H1 (cell line): Measurements from ENCODE around the gene ADSS2. TPM values are rescaled to one million over a fixed set of nuclear protein-coding genes. Genes with fewer than 3 reads are reported as not detected.

Experiments
- CTCF ChIA-PET: fragments of 300-600 bp; sonication (Branson Sonifier 250); formaldehyde crosslinking; loops from one replicate; lab custom pipeline; 2021; ENCODE audit not compliant: partially characterized antibody; lab: Charles Lee
- POLR2A ChIA-PET: fragments of 300-600 bp; sonication (Branson Sonifier 250); formaldehyde crosslinking; loops from one replicate; lab custom pipeline; 2021; ENCODE audit warnings: inconsistent platforms; ENCODE audit not compliant: partially characterized antibody; lab: Charles Lee
- DNase-seq, 2 experiments: peaks; one replicate each; pipeline versions ENCODE4 v3.0.0 to v3.0.0-alpha.2; 2010 to 2022; ENCODE audit warnings: low spot score in 2 of 2, low read depth in 1 of 2, mixed read lengths in 1 of 2
- FAIRE-seq: peaks from 2 replicates; lab custom pipeline; 2011; peaks lifted over from hg19 to GRCh38; lab: Jason Lieb, UNC
- H2AFZ ChIP-seq: 2 replicates; pipeline ENCODE4 v1.8.1; 2012; ENCODE audit warnings: low read length, inconsistent platforms
- H2AK5ac ChIP-seq: 2 replicates; pipeline ENCODE4 v1.6.1; 2013; ENCODE audit warnings: low read depth, low read length
- H2BK120ac ChIP-seq: replicated peaks from 2 replicates; pipeline ENCODE3; 2013; ENCODE audit warnings: low read depth, low read length, inconsistent platforms
- H2BK12ac ChIP-seq: 2 replicates; pipeline ENCODE4 v1.6.1; 2013; ENCODE audit warnings: low read depth, low read length
- H2BK15ac ChIP-seq: 2 replicates; pipeline ENCODE4 v1.6.1; 2013; ENCODE audit warnings: low read length
- H2BK20ac ChIP-seq: 2 replicates; pipeline ENCODE4 v1.6.1; 2013; ENCODE audit warnings: low read length
- H2BK5ac ChIP-seq: 2 replicates; pipeline ENCODE4 v1.6.1; 2013; ENCODE audit warnings: low read depth, low read length
- H3K14ac ChIP-seq: 2 replicates; pipeline ENCODE4 v1.6.1; 2013; ENCODE audit warnings: inconsistent platforms; ENCODE audit not compliant: insufficient read length
- H3K18ac ChIP-seq: 2 replicates; pipeline ENCODE4 v1.6.1; 2013; ENCODE audit warnings: low read length; ENCODE audit errors: extremely low read depth
- H3K23ac ChIP-seq: 2 replicates; pipeline ENCODE4 v1.6.1; 2013; ENCODE audit warnings: inconsistent platforms; ENCODE audit not compliant: insufficient read length
- H3K23me2 ChIP-seq: 2 replicates; pipeline ENCODE4 v1.6.1; 2013; ENCODE audit warnings: low read depth, low read length
- H3K27ac ChIP-seq: 2 replicates; pipeline ENCODE4 v1.6.1; 2011; ENCODE audit warnings: low read depth, low read length, inconsistent platforms
- H3K27me3 ChIP-seq, 4 experiments: replicated peaks in 1 of 4; 1 replicate in 1 of 4; 2 replicates in 3 of 4; pipeline versions ENCODE4 v1.6.1 to v1.8.1; 2011 to 2013; ENCODE audit warnings: low read length in 3 of 4, mild to moderate bottlenecking in 3 of 4, inconsistent platforms in 2 of 4, mixed read lengths in 2 of 4, moderate library complexity in 1 of 4; ENCODE audit not compliant: control insufficient read depth in 3 of 4, insufficient read depth in 3 of 4; ENCODE audit errors: extremely low read depth in 1 of 4
- H3K36me3 ChIP-seq, 4 experiments: 2 replicates each; pipeline versions ENCODE4 v1.6.1 to v1.8.1; 2011 to 2013; ENCODE audit warnings: mild to moderate bottlenecking in 4 of 4, low read length in 3 of 4, moderate library complexity in 2 of 4, control low read depth in 1 of 4, inconsistent platforms in 1 of 4; ENCODE audit not compliant: insufficient read depth in 4 of 4, control insufficient read depth in 2 of 4
- H3K4ac ChIP-seq: replicated peaks from 2 replicates; pipeline ENCODE3; 2013; ENCODE audit warnings: low read length, low read depth, mixed read lengths, inconsistent platforms; ENCODE audit not compliant: insufficient read length
- H3K4me1 ChIP-seq, 4 experiments: replicated peaks in 1 of 4; 1 replicate in 1 of 4; 2 replicates in 3 of 4; pipeline versions ENCODE4 v1.6.1 to v1.8.1; 2011 to 2013; ENCODE audit warnings: low read length in 3 of 4, inconsistent platforms in 2 of 4, mixed read lengths in 1 of 4; ENCODE audit not compliant: insufficient read depth in 4 of 4, control insufficient read depth in 3 of 4
- H3K4me2 ChIP-seq, 2 experiments: 2 replicates each; pipeline versions ENCODE4 v1.6.1 to v1.8.1; 2011 to 2013; ENCODE audit warnings: low read depth in 2 of 2, low read length in 2 of 2, control low read depth in 1 of 2, inconsistent platforms in 1 of 2, mild to moderate bottlenecking in 1 of 2; ENCODE audit not compliant: insufficient read depth in 1 of 2
- H3K4me3 ChIP-seq, 4 experiments: fragments of 200-600, 300-600 bp in 1 of 4; sonication (generic), shearing (Covaris generic), sonication (Bioruptor Twin) in 1 of 4; 2 replicates each; pipeline versions ENCODE4 v1.5.1 to v1.8.1; 2011 to 2016; ENCODE audit warnings: low read length in 4 of 4, low read depth in 3 of 4, control low read depth in 2 of 4, inconsistent platforms in 2 of 4, mild to moderate bottlenecking in 2 of 4, mixed read lengths in 1 of 4, moderate library complexity in 1 of 4; ENCODE audit not compliant: insufficient read depth in 2 of 4; ENCODE audit errors: extremely low read depth in 1 of 4
- H3K56ac ChIP-seq: replicated peaks from 2 replicates; pipeline ENCODE3; 2013; ENCODE audit warnings: low read depth, mild to moderate bottlenecking, mixed read lengths, low read length, inconsistent platforms; ENCODE audit not compliant: insufficient read length
- H3K79me1 ChIP-seq: 2 replicates; pipeline ENCODE4 v1.6.1; 2013; ENCODE audit warnings: low read depth, low read length, control low read depth
- H3K79me2 ChIP-seq, 2 experiments: 2 replicates each; pipeline versions ENCODE4 v1.6.1 to v1.8.1; 2012 to 2013; ENCODE audit warnings: low read length in 2 of 2, mild to moderate bottlenecking in 2 of 2, inconsistent platforms in 1 of 2; ENCODE audit not compliant: insufficient read depth in 2 of 2, control insufficient read depth in 1 of 2
- H3K9ac ChIP-seq, 4 experiments: replicated peaks in 1 of 4; 1 replicate in 1 of 4; 2 replicates in 3 of 4; pipeline versions ENCODE4 v1.6.1 to v1.8.1; 2011 to 2013; ENCODE audit warnings: low read depth in 3 of 4, low read length in 3 of 4, control low read depth in 2 of 4, mild to moderate bottlenecking in 2 of 4, moderate library complexity in 2 of 4, inconsistent platforms in 1 of 4; ENCODE audit errors: extremely low read depth in 1 of 4
- H3K9me3 ChIP-seq, 2 experiments: 2 replicates each; pipeline versions ENCODE4 v1.6.1 to v1.8.1; 2012 to 2013; ENCODE audit warnings: mild to moderate bottlenecking in 2 of 2, moderate library complexity in 2 of 2, control low read depth in 1 of 2, inconsistent platforms in 1 of 2, low read depth in 1 of 2, low read length in 1 of 2, mixed read lengths in 1 of 2; ENCODE audit not compliant: insufficient read depth in 2 of 2
- H4K20me1 ChIP-seq, 2 experiments: replicated peaks in 1 of 2; 2 replicates each; pipeline versions ENCODE3 to v1.8.1; 2011 to 2013; ENCODE audit warnings: inconsistent platforms in 2 of 2, low read length in 2 of 2, mild to moderate bottlenecking in 1 of 2; ENCODE audit not compliant: insufficient read depth in 2 of 2, control insufficient read depth in 1 of 2
- H4K5ac ChIP-seq: 2 replicates; pipeline ENCODE4 v1.6.1; 2013; ENCODE audit warnings: low read length, low read depth, mixed read lengths, inconsistent platforms; ENCODE audit not compliant: insufficient read length
- H4K8ac ChIP-seq: 2 replicates; pipeline ENCODE4 v1.8.0; 2013; ENCODE audit warnings: mild to moderate bottlenecking, moderate library complexity, low read length, inconsistent platforms; ENCODE audit not compliant: insufficient read depth; ENCODE audit errors: extremely low read depth
- H4K91ac ChIP-seq: replicated peaks from 2 replicates; pipeline ENCODE3; 2013; ENCODE audit warnings: low read length, mixed read lengths, inconsistent platforms; ENCODE audit not compliant: insufficient read length
- CBX8 ChIP-seq: fragments of 300-800, 300-1000 bp; sonication (generic); IDR thresholded peaks from 2 replicates; pipeline ENCODE4 v1.7.1; 2016; ENCODE audit warnings: low read depth, low read length, borderline replicate concordance
- CTBP2 ChIP-seq: IDR thresholded peaks from 2 replicates; pipeline ENCODE4 v1.7.0; 2011; ENCODE audit warnings: borderline replicate concordance, mild to moderate bottlenecking, moderate library complexity, mixed read lengths, low read length; ENCODE audit not compliant: insufficient read depth, insufficient read length
- FOSL1 ChIP-seq: IDR thresholded peaks from 2 replicates; pipeline ENCODE4 v1.6.1; 2011; ENCODE audit warnings: mild to moderate bottlenecking, low read depth, low read length, moderate library complexity; ENCODE audit not compliant: insufficient read depth
- KDM1A ChIP-seq: fragments of 200-600, 300-600 bp; sonication (generic); IDR thresholded peaks from 2 replicates; pipeline ENCODE4 v1.7.1; 2016; ENCODE audit warnings: mild to moderate bottlenecking, low read length, borderline replicate concordance
- RAD21 ChIP-seq, 2 experiments: IDR thresholded peaks in 1 of 2; conservative IDR thresholded peaks in 1 of 2; 2 replicates each; pipeline ENCODE4 v1.6.1; 2011; ENCODE audit warnings: low read depth in 2 of 2, low read length in 2 of 2, improper control_type of control experiment in 1 of 2, inconsistent platforms in 1 of 2, mild to moderate bottlenecking in 1 of 2, moderate library complexity in 1 of 2
- SIX5 ChIP-seq: IDR thresholded peaks from 2 replicates; pipeline ENCODE4 v1.6.1; 2011; ENCODE audit warnings: mild to moderate bottlenecking, low read depth, low read length
- SP2 ChIP-seq: IDR thresholded peaks from 2 replicates; pipeline ENCODE4 v1.6.1; 2012; ENCODE audit warnings: mild to moderate bottlenecking, low read length, inconsistent platforms
- SRF ChIP-seq: IDR thresholded peaks from 2 replicates; pipeline ENCODE4 v1.6.1; 2011; ENCODE audit warnings: mild to moderate bottlenecking, low read depth, low read length, moderate library complexity
- SUZ12 ChIP-seq: fragments of 200-600 bp; sonication (generic); IDR thresholded peaks from 2 replicates; pipeline ENCODE4 v1.6.1; 2012; ENCODE audit warnings: mild to moderate bottlenecking, inconsistent platforms, low read length, moderate library complexity, mixed read lengths
- WGBS, 2 experiments: shearing (Covaris generic) in 1 of 2; methylation state at CpG; one replicate each; pipeline versions ENCODE4 v1.1.6 to v1.1.7; 2013 to 2015; ENCODE audit warnings: low lambda C conversion rate in 2 of 2, mixed read lengths in 2 of 2, inconsistent platforms in 1 of 2, low coverage in 1 of 2, missing lambda C conversion rate in 1 of 2; ENCODE audit not compliant: insufficient replicate concordance in 2 of 2, insufficient coverage in 1 of 2, insufficient read length in 1 of 2; ENCODE audit errors: extremely low coverage in 1 of 2, missing lambda C conversion rate in 1 of 2; 5-methylcytosine and 5-hydroxymethylcytosine counted together
- polyA plus RNA-seq, 7 experiments: library from polyadenylated mRNA; depleted of rRNA in 3 of 7; stranded (reverse) in 5 of 7; unstranded in 2 of 7; fragments of >200 nt in 5 of 7; fragments of 200-250 nt in 2 of 7; gene quantifications; 1 replicate in 5 of 7; 2 replicates in 1 of 7; 4 replicates in 1 of 7; pipeline versions ENCODE4 v1.2.1 to v1.2.3, GENCODE V29; 2011 to 2013; ENCODE audit warnings: missing spikeins in 2 of 7, mixed read lengths in 2 of 7
- total RNA-seq: library from RNA; stranded (reverse); fragmentation: NEBNext Ultra II Directional; extraction: Animal tissue kit (Norgen Biotek cat#: 25700); gene quantifications from 2 replicates; pipeline ENCODE4 v1.2.1, GENCODE V29; 2021
- TF ChIP-seq, protein P1 (sequence below): IDR thresholded peaks from 2 replicates; pipeline ENCODE4 v1.6.1; 2012; ENCODE audit warnings: low read length, inconsistent platforms
- TF ChIP-seq, protein P2 (sequence below): IDR thresholded peaks from 2 replicates; pipeline ENCODE4 v1.6.1; 2012; ENCODE audit warnings: inconsistent platforms

Gene ADSS2
- total and polyA plus RNA-seq, 2 of the 8 experiments (the other 6 are each of a cell fraction or from before 2014, with no cell fraction given): 29.8 to 108 TPM

DNA sequence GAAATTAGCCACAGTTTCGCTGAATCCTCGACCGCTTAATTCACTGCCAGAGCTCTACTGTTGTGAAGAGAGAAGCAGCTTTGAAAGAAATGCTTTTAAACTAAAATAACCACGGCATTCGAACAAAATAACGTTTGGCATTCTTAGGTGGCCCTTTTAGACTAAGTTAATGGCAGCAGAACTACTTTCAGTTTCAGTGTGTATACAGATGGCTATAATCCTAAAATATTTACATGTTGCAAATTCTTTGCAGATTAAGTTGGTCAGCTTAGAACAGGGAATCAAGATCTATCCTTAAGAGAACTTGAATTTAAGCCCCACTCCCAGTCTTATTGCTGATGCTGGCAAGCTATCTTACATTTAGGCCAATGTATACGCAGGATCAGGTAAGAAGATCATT, 62.7 kb downstream of the ADSS2 start:
- WGBS, 2 experiments: 93% methylated on average over 7 of the region's 7 CpGs; no CpG with 5 or more reads in 1 of the 2 experiments
- ChIA-PET POLR2A (interaction anchor here (0.7 to 1.3 kb wide), 2 partner anchors 9 to 11 kb away, joined by 3 read pairs; no protein-coding TSS in a partner anchor), CTCF (interaction anchor here (1.2 kb wide), 1 partner anchor 61 kb away, joined by 4 read pairs; no protein-coding TSS in a partner anchor)
- Histone ChIP-seq H3K27me3 (no peaks in the 10 kb centered on the region), H3K4me3 (no peak overlapping the region), H3K23me2 (no peaks in the 10 kb centered on the region; the same call in 1 of the 2 replicates), H3K27ac (no peak overlapping the region), H3K14ac (no peak overlapping the region), H3K4me2 (no peak overlapping the region), H3K36me3 (no peaks in the 10 kb centered on the region), H2BK5ac (no peak overlapping the region), H3K79me1 (no peaks in the 10 kb centered on the region), H3K9me3 (no peaks in the 10 kb centered on the region), H2AFZ (no peak overlapping the region), H3K9ac (no peak overlapping the region), H4K20me1 (no peaks in the 10 kb centered on the region), H3K18ac (no peak overlapping the region), H3K4ac (no peak overlapping the region), H2AK5ac (no peak overlapping the region), H3K79me2 (no peaks in the 10 kb centered on the region), H4K5ac (no peak overlapping the region), H2BK12ac (no peak overlapping the region), H2BK20ac (no peak overlapping the region), H4K91ac (no peak overlapping the region), H3K4me1 (no peaks in the 10 kb centered on the region), H3K56ac (no peak overlapping the region), H2BK120ac (no peak overlapping the region), H4K8ac (no peak overlapping the region), H2BK15ac (no peak overlapping the region), H3K23ac (no peak overlapping the region)
- no peak for FAIRE-seq
- DNase-seq: no peak
- no peak for TF ChIP-seq FOSL1
- TF ChIP-seq SRF: no peak
- TF ChIP-seq, protein P1, sequence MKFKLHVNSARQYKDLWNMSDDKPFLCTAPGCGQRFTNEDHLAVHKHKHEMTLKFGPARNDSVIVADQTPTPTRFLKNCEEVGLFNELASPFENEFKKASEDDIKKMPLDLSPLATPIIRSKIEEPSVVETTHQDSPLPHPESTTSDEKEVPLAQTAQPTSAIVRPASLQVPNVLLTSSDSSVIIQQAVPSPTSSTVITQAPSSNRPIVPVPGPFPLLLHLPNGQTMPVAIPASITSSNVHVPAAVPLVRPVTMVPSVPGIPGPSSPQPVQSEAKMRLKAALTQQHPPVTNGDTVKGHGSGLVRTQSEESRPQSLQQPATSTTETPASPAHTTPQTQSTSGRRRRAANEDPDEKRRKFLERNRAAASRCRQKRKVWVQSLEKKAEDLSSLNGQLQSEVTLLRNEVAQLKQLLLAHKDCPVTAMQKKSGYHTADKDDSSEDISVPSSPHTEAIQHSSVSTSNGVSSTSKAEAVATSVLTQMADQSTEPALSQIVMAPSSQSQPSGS: no peak
- TF ChIP-seq, protein P2, sequence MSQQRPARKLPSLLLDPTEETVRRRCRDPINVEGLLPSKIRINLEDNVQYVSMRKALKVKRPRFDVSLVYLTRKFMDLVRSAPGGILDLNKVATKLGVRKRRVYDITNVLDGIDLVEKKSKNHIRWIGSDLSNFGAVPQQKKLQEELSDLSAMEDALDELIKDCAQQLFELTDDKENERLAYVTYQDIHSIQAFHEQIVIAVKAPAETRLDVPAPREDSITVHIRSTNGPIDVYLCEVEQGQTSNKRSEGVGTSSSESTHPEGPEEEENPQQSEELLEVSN: no peak
- no peak for TF ChIP-seq SIX5
- TF ChIP-seq CBX8: no peak
- TF ChIP-seq CTBP2: no peak
- no peak for TF ChIP-seq SUZ12
- TF ChIP-seq SP2: no peak
- no peak for TF ChIP-seq KDM1A
- TF ChIP-seq RAD21 (IDR thresholded peaks at IDR 0.05 in 1 of 2, conservative IDR thresholded peaks at IDR 0.05 in 1 of 2; ENCODE audit: low read depth in 2 of 2, low read length in 2 of 2): no peak
